NCI-H526 (cell line): ENCODE data around the gene CCDC188.

Source experiments
- DNase-seq, 2 experiments: peaks; one replicate each; lab custom pipeline; 2025; lab: John Stamatoyannopoulos, UW

The CCDC188 gene

DNA sequence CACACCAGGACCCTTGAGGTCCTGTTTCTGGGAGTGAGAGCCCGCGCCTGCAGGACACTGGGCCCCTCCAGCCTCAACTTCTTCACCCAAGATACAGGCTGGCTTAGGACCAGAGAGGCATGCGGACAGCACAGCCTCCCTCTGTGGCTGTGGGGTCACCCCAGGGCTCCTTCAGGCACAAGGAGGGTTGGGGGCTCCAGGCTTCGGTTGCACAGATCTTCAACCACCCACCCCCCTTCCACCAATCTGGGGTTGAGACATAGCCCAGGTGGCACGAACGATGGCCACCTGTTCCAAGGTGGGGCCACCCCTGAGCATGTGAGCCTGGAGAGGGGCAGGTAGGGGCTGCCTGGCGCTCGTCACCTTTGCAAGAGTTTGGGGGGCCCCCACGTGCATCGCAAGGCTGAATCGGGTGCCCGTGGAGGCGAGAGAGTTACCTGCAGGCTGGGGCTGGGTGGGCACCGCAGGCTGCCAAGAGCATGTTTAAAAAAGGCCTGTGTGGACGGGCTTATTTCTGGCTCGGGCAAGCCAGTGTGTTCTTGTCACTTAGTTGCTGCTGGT, 18.1 kb downstream of the CCDC188 start:
- DNase-seq: no peak

DNA sequence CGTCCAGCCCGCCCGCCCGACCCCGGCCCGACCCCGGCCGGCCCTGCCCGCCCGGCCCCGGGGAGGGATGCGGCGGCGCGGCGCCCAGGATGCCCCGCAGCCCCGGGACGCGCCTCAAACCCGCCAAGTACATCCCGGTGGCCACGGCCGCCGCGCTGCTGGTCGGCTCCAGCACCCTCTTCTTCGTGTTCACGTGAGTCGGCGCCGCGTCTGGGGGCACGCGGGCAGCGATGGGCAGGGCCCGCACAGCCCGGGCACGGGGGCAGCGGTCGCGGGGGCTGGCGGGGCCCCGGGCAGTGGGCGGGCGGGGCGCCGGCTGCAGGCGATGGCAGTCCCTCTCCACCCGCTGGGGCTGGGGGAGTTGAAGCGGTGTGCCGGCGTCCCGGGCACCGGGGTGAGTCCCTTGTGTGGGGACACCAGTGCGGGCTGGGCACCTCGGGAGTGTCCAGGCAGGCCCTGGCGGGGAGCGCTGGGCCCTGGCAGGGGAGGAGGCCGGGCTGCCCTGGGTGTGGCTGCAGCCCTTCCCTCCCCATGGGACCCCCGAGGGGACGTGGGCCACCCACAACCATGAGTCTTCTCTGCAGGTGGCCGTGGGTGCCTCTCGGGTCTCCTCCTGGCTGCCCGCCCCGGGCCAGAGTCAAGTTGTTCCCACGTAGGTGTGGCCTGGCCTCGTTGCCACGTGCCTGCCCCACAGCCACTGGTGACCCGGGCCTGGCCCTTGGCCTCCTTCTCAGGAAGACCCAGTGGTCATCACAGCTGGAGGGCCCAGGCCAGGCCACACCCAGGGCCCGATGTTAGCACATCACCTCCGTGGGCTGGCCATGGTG, 18.8 kb downstream of the CCDC188 start:
- peak in 1 of 2 experiments; percentile 55 for DNase-seq

DNA sequence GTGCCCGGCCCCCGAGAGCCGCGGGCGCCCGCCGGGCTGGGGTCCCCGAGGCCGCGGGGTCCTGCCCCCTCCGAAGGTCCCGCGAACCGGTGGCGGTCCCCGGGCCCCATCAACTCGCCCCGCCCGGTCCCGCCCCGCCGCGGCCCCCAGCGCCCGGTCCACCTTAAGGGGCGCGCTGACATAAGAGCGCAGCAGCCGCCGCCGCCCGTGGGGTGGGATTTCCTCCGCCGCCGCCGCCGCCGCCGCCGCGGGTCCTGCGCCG, 19.3 kb downstream of the CCDC188 start, which contains the start of gene ZDHHC8:
Gene ZDHHC8, plus strand, starts transcription at position 208 of the 262 bp plus-strand sequence. CDS start 144 bp downstream, outside the sequence.
- DNase-seq: peak in 1 of 2 experiments; percentile 55

DNA sequence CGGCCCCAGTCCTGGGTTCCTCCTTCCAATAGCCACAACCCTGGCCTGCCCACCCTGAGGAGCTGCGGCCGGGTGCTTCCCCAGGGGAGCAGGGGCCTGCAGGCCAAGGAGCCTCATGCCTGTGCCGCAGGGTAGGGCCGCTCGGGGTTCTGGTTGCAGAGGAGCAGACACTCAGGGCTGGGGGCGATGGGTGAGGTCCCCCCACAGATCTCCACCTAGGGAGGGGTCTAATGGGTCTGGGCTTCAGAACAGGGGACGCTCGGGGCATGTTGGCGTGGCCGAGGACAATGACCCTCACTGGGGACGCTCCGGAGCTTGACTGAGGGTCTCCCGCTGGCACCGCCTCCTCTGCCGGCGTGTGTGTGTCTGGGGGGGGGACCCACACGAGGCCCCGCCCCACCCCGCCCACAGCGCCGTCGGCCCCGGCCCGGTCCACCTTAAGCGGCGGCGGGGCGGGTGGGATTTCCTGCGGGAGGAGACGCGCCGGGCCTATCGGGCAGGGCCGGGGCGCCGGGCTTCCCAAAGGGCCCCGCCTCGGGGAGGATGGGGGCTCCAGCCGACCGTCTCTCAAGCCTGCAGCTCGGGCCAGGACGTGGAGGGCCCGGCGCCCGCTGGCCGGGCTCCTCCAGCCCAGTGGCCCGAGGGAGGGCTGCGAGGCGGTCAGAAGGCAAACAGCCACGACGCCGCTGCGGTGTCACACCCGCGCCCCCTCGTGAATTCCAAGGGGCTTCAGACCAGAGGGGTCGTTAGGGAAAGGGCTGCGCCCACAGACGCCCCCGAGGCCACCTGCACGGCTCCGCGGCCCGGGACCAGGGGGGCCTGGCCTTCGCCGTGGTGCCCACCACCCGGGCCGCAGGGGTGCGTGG, 19.9 kb downstream of the CCDC188 start:
- peak in 1 of 2 experiments; percentile 70 for DNase-seq

DNA sequence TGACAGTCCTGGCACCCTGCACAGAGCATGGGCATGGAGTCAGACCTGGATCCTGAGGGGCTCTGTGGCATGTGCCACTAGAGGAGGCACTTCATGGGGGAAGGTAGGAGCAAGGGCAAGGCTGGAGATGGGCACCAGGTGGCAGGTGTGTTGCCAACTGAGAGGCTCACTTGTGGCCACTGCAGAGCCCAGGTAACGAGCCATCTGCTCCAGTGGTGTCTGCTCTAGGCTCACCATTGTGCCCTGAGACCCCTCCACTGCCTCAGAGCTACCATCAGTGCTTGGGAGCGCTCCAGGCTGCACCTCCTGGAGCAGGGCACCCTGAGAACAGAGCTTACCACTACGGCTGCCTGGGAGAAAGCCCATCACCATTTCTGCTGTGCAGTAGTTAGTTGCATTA, 20.5 kb downstream of the CCDC188 start:
- DNase-seq: peak in 1 of 2 experiments; percentile 51

DNA sequence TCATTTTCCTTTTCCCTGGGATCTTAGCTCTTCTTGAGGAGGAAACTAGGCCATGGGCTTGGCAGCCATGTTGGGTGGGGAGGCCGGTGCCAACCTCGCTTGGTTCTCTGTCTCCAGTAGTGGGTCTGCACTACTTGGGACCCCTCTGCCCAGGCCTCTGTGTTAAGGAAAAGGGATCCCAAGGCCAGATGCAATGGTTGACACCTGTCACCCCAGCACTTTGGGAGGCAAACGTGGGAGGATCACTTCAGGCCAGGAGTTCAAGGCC, 21.2 kb downstream of the CCDC188 start:
- no peak for DNase-seq

DNA sequence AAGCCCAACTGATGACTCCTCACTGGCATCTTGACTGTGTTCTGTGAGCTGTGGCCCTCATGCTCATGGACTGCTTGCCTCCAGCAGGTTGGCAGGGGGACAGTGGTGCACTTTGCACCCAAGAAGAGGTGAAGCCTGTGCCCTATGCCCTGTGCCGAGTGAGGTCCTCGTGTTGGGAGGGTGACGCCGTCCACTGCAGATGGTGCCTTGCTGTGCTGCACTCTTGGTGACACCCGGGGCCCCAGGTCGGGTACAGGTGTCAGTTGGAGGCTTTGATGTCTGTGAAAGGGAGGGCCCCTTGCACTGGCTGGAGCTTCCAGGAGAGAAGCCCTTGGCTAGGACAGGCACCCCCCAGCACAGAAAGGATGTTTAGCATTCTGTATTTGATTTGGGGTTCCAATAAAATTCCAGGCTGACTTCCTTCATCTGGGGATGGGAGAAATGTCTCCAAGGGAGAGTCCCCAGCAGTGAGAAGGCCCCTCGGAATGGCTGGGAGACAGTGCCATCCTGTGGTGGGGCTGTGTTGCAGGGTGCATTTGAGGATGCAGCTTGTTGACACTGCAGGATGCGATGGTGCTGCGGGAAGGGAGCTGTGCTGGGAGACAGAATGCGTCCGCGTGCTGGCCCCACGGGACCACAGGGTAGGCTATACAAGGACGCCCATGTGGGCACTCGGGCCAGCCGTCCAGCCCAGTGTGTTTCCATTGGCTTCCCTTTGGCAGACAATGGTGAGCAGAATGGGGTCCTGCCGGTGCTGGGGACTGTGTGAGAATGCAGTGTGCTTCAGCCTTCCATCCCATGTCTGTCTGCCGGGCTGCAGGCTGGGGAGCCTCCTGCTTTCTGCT, 21.7 kb downstream of the CCDC188 start:
- DNase-seq: peak in 1 of 2 experiments; percentile 41

DNA sequence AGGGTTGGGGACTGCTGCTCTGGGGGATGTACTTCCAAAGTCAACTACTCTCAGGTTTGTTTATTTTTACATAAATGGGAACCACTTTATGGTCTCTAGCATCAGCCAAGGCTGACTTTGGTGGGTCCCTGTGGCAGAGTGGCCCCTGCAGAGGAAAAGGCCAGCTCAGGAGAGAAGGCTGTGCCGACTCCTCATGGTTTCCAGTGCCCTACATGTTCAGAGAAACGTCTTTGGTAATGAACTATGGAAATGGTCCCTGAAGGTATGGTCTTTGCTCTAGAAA, 22.3 kb downstream of the CCDC188 start:
- no peak for DNase-seq

DNA sequence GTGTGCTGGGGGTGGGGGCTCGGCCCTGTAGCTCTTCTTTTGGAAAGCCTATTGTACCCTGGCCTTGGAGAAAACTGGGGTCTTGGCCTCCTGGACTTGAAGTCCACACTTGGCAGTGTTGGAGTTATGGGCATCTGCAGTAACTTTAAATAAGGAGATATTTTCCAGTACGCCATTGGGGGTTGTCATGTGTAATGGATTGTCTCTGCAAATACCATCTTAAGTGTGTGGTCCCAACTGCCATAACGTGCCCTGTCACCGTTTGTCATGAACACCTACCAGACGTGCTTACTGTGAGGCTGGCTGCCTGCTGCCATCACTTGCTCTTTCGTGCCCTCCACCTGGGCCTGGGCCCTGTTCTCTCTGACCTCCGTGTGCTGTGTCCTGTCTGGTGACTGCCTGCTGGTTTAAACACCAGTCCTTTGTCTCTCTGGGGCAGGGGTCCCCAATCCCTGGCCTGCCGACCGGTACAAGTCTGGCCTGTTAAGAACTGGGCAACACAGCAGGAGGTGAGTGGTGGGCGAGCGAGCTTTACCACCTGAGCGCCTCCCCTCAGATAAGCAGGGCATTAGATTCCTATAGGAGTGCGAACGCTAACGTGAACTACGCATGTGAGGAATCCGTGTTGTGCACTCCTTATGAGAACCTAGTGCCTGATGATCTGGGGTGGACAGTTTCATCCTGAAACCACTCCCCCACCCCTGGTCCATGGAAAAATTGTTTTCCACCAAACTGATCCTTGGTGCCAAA, 22.8 kb downstream of the CCDC188 start:
- no peak for DNase-seq

DNA sequence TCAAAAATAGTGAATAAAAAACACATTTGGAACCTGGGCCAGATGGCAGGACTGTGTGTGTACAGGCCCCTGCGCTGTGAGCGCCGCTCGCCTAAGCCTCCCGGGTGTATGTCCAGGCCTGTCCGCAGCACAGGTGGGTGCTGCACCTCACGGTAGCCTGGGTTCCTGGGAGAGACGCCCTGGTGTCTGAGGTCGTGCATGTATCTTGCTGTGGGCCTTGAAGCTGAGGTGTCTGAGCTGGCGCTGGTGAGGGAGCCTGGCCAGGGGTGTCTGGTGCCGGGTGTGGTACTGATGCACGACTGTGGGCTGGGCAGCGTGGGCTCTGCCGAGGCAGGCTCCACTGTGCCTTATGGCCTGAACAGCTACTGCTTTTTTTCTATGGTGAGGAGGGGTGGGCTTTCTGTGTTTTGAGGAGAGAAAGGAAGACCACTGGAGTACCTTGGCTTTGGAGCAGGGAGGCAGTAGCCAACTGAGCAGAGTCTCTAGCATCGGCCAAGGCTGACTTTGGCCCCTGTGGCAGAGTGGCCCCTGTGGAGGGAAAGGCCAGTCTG, 23.5 kb downstream of the CCDC188 start:
- DNase-seq: no peak

DNA sequence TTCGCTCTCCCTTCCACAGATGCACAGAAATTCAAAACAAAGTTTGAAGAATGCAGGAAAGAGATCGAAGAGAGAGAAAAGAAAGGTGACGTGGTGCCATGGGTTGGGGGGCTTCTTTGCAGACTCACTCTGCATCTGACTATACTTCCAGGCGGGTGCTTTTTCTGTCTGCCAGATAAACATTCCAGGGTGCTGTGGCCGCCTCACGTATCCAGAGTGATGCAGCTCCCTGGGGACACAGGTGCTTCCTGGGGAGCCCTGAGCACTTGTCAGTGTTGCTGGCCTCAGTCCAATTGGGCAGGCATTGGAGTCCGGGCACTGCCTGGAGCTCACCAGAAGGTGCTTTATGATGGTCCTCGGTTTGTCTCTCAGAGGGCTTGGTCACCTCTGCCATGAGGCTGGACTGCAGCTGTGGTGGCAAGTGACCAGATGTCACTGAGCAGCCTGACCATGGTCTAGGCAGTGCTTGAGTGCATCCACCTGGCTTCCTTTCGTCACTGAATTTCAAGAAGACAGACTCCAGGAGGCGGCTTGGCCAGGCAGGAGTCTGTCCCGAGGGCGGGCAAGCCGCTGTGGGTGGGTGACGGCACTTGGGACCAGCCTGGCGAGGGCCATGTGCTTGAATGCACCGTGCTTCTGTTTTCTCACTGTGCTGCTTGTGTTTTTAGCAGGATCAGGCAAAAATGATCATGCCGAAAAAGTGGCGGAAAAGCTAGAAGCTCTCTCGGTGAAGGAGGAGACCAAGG, 24.4 kb downstream of the CCDC188 start:
- DNase-seq: no peak

DNA sequence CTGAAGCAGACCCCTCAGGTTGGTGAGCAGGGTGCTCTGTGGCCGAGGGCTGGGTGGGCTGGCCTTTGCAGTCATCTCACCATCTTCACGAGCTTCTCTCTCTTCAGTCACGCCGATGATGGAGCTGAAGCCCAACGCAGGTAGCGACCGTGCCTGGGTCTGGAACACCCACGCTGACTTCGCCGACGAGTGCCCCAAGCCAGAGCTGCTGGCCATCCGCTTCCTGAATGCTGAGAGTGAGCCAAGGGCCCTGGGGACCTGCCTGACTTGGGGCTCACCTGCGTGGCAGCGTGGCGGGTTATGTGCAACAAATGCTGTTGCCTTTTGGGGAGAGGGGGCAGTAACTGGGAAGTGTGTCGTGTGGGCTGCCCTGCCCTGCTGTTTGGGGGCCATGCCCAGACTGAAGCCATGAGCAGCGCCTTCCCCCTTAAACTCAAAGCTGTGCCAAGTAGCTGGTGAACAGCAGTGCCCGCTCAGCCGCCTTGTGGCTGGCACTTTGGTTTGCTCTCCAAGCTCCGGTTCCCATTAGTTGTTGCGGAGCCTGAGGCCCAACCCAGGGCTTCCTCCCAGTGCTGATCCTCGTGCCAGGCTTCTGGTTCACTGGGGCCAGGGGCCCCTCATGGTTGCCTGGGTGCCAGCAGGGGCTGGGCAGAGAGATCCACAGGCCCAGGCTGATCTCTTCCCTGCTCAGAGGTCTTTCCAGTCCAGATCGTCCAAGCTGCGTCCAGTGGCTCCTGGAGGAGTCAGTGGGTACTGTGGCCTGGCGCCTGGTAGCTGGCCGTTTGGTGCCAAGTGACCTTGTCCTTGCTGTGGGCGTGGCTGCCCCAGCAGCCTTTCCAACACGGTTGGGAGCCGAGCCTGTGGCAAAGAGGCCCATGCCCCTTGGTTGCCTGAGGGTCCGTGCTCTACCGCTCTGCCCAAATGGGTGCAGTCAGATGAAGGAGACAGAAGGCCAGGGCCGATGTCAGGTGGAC, 25.4 kb downstream of the CCDC188 start:
- no peak for DNase-seq

DNA sequence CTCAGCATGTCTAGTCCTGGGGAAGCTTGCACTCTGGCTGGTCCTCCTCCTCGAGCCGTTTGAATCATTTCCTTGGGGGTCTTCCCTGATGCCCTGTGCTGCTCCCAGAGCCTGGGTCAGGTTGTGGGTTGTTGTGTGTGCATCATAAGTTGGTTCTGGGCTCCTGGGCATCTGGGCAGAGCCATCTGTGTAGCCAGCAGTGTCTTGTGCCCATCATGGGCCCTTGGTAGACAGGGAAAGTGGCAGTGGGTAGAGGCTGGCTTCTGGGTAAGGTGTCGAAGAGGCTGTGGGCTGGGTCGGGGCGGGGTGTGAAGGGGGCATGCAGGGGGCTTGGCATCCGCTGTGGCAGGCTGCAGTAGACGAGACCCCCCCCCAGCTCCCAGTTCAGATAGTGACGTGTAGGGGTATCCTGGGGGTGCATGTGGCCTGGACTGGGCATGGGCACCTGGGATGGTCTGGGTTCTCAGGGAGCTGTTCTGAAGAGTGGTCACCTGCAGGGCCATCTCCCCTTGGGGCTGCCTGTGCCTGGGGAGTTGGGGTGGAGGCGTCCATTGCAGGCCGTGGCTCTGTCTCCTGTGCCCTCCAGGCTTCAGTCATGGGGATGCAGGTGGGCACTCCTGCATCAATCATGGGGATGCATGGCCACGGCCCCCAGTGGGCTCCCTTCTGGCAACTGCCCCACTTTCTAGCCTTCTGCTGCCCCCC, 26.6 kb downstream of the CCDC188 start:
- DNase-seq: no peak

DNA sequence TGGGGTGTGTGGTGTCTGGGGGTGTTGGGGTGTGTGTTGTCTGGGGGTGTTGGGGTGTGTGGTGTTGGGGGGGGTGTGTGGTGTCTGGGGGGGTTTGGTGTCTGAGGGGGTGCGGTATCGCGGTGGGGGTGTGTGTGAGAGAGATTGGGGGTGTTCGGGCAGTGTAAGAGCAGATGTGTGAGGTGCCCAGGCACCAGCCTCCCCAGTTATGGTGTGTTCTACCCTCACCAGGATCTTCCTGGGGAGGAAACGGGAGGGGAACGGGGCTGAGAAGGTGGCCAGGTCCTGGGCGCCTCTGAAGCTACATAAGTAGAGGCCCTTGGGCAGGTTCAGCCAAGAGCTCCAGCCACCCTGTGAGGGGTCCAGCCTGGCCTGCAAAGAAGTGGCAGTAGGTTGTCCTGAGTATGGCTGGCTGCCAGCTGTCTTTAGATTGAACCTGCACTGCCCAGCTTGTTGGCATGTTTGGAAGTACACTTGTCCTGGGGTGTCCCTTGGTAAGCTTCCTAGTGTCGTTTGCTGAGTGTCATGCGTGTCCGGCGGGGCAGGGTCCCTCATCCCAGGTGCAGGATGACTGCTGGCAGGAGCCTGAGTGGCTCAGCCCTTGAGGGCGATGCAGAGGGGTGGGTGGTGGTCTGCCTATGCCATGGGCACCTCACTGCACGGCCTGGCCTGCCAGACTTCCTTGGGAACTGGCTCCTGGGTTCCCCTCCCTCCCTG, 27.3 kb downstream of the CCDC188 start:
- DNase-seq: no peak

DNA sequence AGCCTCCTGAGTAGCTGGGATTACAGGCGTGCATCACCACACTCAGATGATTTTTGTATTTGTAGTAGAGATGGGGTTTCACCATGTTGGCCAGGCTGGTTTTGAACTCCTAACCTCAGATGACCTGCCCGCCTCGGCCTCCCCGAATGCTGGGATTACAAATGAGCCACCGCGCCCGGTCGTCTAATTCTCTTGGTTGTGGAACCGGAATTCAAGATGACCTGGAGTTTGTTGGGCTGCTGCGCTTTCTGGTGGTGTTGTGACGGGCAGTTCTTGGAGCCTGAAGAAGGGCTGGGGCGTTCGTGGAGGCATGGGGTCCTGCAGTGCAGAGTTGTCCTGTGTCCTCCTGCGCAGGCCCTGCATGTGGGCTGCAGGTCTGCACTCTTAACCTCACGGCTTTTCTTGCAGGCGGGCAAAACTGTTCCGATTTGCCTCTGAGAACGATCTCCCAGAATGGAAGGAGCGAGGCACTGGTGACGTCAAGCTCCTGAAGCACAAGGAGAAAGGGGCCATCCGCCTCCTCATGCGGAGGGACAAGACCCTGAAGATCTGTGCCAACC, 28.9 kb downstream of the CCDC188 start:
- DNase-seq: no peak

DNA sequence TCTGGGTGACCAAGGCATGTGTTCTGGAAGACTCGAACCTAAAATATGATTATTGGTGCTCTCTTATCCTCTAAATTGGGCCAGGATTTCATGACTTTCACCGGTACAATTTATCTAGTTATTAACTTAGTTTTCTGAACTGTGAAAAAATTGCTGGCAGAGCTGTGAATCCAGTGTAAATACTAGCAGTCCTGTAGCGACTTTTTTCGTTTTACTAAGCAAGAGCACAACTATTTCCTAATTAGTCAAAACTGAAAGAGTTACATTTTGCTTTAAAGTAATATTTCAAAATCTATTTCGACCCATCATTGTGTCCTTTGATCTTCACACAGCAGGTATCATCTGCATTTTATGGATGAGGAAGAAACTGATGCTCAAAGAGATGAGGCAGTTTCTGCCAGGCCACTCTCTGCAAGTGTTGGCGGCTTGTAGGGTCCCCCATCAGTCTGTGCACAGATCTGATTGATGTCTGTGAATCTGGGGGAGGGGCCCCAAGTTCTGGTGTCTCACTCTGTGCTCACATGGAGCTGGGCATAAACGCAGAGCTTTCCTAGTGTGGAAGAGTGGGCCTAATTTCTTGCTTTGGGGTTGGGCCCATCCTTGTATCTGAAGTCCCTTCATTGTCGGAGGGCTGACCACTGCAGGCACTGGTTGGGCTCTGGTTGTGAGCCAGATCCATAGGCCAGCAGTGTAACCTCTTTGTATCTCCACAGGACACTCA, 32.4 kb downstream of the CCDC188 start:
- no peak for DNase-seq

DNA sequence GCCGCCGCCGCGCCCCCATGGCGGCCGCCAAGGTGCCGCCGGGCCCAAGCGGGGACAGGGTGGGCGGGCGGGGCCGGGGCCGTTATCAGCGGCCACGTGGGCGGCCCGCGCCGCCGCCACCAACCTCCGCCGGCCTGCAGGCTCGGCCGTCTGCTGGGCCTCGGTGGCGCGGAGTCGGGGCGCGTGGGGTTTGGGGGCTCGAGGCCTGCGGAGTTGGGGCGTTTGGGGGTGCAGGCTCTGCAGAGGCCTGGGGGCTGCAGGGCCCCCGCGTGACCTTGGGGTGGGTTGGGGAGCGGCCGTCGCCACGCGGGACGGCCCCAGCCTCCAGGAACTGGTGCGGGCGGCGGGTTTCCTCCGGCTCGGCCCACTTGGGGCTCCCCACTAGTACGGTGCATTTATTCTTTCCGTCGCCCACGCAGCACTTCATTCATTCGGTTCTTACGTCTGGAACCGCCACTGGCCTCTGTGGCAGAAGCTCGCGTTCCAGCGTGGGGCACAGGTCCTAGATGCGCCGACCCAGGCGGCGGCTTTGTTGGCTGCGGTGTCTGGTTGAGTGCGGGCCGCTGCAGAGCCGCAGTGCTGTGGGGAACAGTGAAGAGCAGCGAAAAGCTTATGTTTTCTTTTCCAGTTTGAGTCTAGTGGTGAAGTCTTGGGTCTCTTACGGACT, 33.1 kb downstream of the CCDC188 start:
- no peak for DNase-seq
